ENCODE measurements around the gene B4GALNT1.
"Not testable (repeated sequence)": the region's sequence is repeated elsewhere in the genome, so short reads cannot be mapped to it uniquely, and the experiment has no call there.

B4GALNT1 gene

GRCh38 chr12:57606821-57607220, 26.2 kb downstream of the B4GALNT1 start:
- no peak for DNase-seq

GRCh38 chr12:57606399-57606798, 26.6 kb downstream of the B4GALNT1 start:
- no peak for DNase-seq

GRCh38 chr12:57605811-57606311, 27.1 kb downstream of the B4GALNT1 start:
- DNase-seq, result no peak

GRCh38 chr12:57604992-57605810, 27.8 kb downstream of the B4GALNT1 start:
- DNase-seq, result no peak

GRCh38 chr12:57604454-57604991, 28.5 kb downstream of the B4GALNT1 start, which contains the start of gene DTX3:
TSS of gene DTX3 (plus strand) at chr12:57604824. CDS start at chr12:57606518, 1,694 bp downstream.
- peak; percentile 61 for DNase-seq

GRCh38 chr12:57603815-57604453, 29.1 kb downstream of the B4GALNT1 start:
- DNase-seq, result peak; percentile 61

- no peak for DNase-seq
These were observed 29.7 kb downstream of the B4GALNT1 start for GRCh38 chr12:57603324-57603723.

- DNase-seq, result no peak
These were observed 30.5 kb downstream of the B4GALNT1 start for GRCh38 chr12:57602544-57602943.

GRCh38 chr12:57600395-57600794, 32.6 kb downstream of the B4GALNT1 start:
- no peak for DNase-seq

- DNase-seq, result no peak
These were observed 39.8 kb downstream of the B4GALNT1 start for GRCh38 chr12:57593187-57593586.

- DNase-seq, result no peak
These were observed 40.3 kb downstream of the B4GALNT1 start for GRCh38 chr12:57592551-57593165.

- DNase-seq, result no peak
These were observed 41.1 kb downstream of the B4GALNT1 start for GRCh38 chr12:57591782-57592325.

- DNase-seq, result peak; percentile 81
These were observed 41.9 kb downstream of the B4GALNT1 start, which contains the start of gene PIP4K2C for GRCh38 chr12:57590864-57591781. TSS of gene PIP4K2C (plus strand) at chr12:57591192. CDS start at chr12:57591290, 98 bp downstream.

- DNase-seq, result no peak
These were observed 42.5 kb downstream of the B4GALNT1 start for GRCh38 chr12:57590479-57590863.

- DNase-seq, result not testable (repeated sequence)
These were observed 43.9 kb downstream of the B4GALNT1 start for GRCh38 chr12:57588951-57589610.

- no peak for DNase-seq
These were observed 46.1 kb downstream of the B4GALNT1 start for GRCh38 chr12:57586832-57587429.

- no peak for DNase-seq
These were observed 46.9 kb downstream of the B4GALNT1 start for GRCh38 chr12:57586128-57586527.

GRCh38 chr12:57585156-57585555, 47.8 kb downstream of the B4GALNT1 start:
- no peak for DNase-seq

GRCh38 chr12:57584690-57585089, 48.3 kb downstream of the B4GALNT1 start:
- no peak for DNase-seq

GRCh38 chr12:57584050-57584449, 49.0 kb downstream of the B4GALNT1 start:
- DNase-seq, result no peak

All from NCI-H510A treated with DMSO at 0.1 percent for 48 hours (cell line).